Glomerular endothelial cell (primary cell): Measurements from ENCODE around the gene ADCY3. TPM values are rescaled to one million over a fixed set of nuclear protein-coding genes. Genes with fewer than 3 reads are reported as not detected.

Experiments used
- DNase-seq: peaks from one replicate; pipeline ENCODE4 v3.0.0-alpha.2; 2011; ENCODE audit warnings: low read depth, low spot score; ENCODE audit errors: extremely low read depth
- total RNA-seq: library from RNA; depleted of rRNA; stranded (reverse); fragments of >200 nt; gene quantifications from 2 replicates; pipeline ENCODE4 v1.2.3, GENCODE V29; 2015

Gene ADCY3
- total RNA-seq, 1 donor from 2014 or later: 36.5 TPM

DNA sequence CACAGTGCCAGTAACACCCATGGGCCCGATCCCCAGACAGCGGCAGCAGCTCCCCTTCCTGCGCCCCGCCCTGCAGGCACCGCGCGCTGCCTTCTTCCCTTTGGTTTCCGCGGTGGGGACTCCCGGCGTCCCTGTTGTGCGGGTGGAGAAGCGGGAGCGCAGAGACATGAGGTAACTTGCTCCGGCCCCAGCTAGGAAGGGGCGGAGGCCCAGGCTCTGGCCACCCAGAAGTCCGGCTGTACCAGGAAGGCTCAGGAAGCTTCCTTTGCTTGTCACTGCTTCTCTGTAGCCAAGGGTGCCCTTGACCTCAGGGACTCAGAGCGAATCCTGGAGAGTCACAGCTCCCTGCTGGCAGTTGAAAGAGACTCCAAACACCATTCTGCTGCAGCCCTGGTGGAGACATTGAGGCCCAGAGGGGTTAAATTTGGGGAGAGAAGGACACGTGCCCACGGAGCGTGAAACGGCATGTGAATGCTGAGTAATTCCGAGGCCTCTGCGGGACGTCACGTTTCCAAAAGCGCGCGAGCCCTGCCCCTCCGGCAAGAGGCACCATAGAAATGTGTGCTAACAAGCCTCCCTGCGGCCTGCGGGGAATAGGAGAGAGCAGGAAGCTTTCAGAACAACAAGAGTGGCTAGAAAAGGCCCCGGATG, 6.7 kb upstream of the ADCY3 start:
- DNase-seq: no peak

GRCh38 chr2:24926220-24926601, 6.2 kb upstream of the ADCY3 start:
- DNase-seq: no peak

GRCh38 chr2:24925815-24926214, 5.8 kb upstream of the ADCY3 start:
- DNase-seq: no peak

- no peak for DNase-seq
Observed at GRCh38 chr2:24924732-24925131, 4.7 kb upstream of the ADCY3 start.

DNA sequence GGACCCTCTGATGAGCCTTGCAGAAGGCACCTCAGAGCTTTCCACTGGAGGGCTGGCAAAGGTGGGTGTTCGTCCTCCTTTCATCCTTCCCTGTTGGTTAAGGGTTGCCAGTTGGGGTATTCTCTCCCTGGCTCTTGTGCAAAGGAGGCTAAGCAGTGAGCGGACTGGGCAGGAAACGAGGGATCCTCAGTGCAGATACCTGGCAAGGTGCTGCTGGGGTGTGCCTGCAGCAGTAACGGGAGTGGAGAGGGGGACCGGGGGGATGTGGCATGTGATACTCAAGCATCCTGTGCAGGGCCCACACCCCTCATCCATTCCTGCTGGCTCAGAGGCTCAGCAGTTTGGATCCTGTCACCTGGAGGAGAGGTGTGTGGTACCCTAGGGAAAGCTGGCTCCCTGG, 4.2 kb upstream of the ADCY3 start:
- DNase-seq: no peak

GRCh38 chr2:24923106-24923505, 3.1 kb upstream of the ADCY3 start:
- DNase-seq: no peak

- no peak for DNase-seq
Observed at GRCh38 chr2:24922556-24922955, 2.5 kb upstream of the ADCY3 start.

GRCh38 chr2:24920809-24921441, 888 bp upstream of the ADCY3 start:
- DNase-seq: no peak

GRCh38 chr2:24919506-24920097, 435 bp downstream of the ADCY3 start:
- no peak for DNase-seq

- DNase-seq: no peak
Observed at GRCh38 chr2:24919037-24919505, 966 bp downstream of the ADCY3 start.

GRCh38 chr2:24918326-24919036, 1.6 kb downstream of the ADCY3 start:
- no peak for DNase-seq

DNA sequence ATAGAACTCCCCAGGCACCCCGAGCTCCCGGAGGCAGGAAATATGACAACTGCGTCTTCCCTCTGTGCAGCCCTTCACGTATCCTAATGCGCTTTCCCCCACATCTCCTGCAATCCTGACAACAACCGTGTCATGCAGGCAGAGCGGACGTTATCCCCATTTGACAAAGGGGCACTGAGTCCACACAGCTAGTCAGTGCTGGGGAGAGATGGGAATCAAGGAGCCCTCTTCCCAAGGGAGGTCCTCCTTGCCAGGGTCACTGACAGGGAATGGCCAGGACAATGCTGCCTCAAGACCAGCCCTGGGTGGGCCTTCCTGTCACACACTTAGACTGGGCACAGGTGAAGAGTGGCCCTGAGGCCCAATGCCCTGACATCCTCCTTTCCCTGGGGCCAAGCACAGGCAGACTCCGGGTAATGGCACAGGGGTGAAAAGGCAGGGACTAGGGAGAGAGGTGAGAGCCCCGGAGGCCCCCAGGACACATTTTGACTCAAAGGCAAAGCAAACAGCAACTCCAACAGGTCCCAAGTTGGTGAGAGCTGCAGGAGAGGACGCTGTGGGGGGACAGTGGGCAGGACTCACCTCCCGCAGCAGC, 2.2 kb downstream of the ADCY3 start:
- no peak for DNase-seq

DNA sequence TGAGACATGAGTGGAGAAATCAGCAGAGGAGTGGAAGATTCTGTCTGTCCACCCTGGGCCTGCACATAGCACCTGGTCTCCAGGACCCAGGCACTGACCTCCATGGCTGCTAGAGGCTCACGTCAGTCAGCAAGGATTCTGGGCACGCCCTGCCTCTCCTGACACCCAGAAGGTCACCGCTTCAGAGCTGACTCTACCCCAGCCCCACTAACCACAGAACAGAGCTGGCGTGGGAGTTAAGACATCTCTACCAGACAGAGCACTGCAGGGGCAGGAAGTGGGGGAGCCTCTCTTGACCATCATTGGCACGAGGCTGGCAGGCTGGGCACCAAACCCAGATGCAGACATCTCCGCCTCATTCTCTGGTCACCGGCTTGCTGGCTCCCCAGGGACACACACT, 3.0 kb downstream of the ADCY3 start:
- DNase-seq: no peak

DNA sequence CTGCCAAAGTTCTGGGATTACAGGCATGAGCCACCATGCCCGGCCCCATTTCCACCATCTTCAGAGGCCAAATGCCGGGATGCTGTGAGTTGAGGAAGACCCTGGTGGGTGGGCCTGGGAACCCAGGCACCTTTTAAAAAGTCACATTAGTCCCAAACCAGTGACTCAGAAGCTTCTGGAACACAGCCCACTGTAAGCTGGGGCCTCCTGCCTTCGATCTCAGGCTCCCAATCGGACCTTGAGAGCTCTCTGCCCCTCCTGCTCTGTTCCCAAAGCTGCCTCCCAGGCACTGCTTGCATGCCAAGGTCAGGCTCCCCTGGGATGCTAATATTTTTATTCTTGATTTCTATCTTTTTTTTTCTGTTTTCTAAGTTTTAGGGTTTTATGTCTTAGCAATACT, 4.2 kb downstream of the ADCY3 start:
- DNase-seq: no peak

- DNase-seq: no peak
Observed at GRCh38 chr2:24915175-24915574, 4.9 kb downstream of the ADCY3 start.

DNA sequence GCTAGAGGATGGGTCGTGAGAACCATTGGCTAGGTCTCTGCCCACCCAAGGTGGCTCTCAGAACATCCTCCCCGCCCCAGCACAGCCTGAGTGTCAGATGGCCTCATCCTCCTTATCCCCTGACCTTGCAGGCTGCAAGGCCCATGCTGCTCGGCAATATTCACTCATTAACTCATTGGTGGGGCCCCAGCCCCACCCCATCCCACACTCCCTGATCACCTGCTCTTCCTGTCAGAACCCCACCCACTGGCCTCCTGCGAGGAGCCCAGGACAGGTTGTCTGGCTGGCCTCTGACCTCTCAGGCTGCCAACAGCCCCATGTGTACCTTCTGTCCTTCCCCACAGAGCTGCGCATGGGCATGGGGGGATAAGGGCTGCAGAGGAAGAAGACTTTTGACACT, 5.3 kb downstream of the ADCY3 start:
- DNase-seq: no peak

GRCh38 chr2:24913911-24914310, 6.1 kb downstream of the ADCY3 start:
- no peak for DNase-seq

DNA sequence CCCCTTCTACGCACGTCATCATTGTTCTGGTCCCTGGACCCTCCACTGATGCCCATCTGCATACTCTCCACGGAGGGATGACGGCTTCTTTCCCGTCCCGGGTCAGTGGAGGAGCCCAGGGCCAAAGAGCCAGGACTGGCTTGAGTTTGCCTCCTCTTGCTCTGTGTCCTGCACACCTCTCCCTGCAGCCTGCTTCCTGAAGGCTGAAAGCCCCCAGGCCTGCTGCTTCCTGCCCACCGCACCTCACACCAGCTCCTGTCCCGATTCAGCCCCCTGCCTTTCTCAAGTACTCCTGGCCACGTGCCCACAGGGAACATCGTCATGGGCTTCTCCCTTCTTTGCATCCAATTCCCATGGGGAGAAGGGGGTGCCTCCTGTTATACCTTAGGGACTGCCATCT, 7.1 kb downstream of the ADCY3 start:
- DNase-seq: no peak

GRCh38 chr2:24912523-24912922, 7.5 kb downstream of the ADCY3 start:
- DNase-seq: no peak

- DNase-seq: no peak
Observed at GRCh38 chr2:24910245-24910644, 9.8 kb downstream of the ADCY3 start.

DNA sequence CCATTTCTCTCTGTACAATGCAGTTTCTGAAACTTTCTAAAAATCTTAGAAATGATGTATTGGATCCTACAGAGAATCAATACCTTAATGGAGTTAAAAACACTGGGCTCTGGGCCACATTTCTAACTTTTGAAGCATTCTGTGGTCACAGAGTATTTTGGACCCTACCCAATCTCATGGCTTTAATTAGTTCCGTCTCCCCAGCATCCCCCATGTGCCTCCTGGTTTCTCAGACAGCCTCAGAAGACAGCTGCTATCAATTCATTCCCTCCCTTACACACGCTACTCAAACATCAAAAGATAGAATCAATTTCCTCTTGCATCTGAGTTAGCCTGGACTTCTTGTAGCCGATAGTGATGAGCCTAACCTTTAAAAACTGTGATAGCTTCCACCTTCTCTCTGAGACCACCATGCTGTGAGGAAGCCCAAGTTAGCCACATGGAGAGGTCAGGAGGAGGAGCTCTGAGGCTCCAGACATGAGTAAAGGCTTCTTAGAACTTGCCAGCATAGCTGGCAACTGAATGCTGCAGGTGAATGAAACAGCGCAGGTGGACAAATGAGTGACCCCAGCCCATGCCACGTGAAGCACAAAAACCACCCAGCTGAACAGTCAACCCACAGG, 10.4 kb downstream of the ADCY3 start:
- no peak for DNase-seq
